Inflammatory macrophage (primary cell): ENCODE measurements around the gene FAM111B.
"Not testable (repeated sequence)": the region's sequence is repeated elsewhere in the genome, so short reads cannot be mapped to it uniquely, and the experiment has no call there.

Source experiments
- DNase-seq, 2 donors: peaks; one replicate each; pipeline ENCODE4 v3.0.0-alpha.2; 2020 to 2022

FAM111B gene

DNA sequence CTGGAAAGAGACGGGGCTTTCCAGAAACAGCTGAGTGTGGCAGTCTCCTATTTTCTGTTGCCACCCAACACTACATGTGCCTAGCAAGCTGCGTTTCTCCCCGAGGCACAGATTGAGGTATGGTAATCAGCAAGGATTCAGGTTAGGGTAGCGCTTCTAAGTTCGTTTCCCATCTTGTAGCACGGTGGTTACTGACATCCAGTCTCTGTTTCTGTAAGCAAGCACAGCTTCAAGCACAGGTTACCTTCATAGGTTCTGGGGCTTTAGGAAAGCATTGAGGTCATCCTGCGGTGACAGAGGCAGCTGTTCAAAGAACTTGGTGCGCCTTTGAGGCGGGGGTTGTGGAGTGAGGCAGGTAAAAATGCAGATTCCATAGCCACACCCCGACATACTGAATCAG lies 684 bp downstream of the FAM111B start:
- DNase-seq = not testable (repeated sequence)

DNA sequence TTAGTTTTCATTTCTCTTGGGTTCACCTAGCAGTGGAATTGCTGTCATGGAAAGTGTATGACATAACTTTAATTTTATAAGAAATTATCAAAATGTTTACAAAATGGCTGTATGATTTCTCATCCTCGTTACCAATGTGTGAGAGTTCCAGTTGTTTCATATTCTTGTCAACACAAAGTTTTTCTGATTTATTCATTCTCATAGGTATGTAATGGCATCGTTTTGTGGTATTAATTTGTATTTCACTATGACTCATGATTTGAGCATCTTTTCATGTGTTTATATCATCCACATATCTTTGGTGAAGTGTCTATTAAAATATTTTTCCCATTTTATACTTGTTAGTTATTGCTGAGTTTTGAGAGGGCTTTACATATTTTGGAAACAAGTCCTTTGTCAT lies 5.5 kb downstream of the FAM111B start:
- no peak for DNase-seq

DNA sequence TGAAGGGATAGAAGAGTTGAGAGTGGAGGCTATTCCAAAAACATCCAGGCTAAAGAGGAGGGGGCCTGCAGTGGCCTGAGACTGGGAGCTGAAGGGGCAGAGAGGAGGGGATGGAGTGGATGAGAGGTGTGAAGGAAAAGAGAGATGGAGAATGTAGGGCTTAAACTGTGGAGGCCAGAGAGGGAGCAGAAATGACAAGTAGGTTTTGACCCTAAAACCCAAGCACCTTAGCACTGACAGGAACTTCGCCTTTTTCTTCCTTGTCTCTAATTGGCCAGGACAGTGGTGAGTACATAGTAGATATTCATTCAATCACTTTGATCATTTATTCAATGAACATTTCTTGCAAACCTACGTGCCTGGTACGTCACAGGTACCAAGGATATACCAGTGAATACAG lies 7.3 kb downstream of the FAM111B start:
- DNase-seq = no peak

DNA sequence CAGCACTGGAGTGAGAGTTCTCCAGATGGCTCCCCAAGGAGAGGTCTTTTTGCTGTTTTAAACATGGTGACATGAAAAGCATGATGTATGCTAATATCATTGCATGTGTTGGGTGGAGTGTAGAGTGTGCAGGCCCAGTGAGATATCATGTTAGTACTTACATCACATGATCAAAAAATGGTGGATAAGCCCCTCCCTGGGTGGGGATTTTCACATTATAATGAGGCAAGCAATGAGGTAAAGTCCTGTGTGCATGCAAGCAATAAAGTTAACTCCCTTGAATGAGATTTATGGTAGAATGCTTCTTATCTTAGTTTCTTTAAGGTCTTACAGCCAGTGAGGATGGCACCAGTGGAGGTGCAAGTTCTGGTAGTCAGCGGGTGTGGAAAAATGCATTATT lies 8.5 kb downstream of the FAM111B start:
- DNase-seq = no peak

DNA sequence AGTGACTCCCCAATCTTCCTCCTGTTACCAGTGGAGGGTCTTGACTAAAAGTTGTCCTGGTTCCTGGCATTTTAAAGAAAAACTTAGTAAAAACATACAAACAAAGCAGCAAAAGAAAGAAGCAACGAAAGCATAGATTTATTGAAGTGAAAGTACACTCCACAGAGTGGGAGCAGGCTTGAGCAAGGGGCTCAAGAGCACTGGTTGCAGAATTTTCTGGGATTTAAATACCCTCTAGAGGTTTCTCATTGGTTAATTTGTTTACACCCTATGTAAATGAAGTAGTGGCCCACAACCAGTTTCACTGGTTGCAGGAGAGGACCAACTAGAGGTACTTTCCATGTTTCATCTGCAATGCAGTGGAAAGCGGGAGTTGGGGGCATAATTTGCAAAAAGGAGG lies 10.7 kb downstream of the FAM111B start:
- DNase-seq = no peak

DNA sequence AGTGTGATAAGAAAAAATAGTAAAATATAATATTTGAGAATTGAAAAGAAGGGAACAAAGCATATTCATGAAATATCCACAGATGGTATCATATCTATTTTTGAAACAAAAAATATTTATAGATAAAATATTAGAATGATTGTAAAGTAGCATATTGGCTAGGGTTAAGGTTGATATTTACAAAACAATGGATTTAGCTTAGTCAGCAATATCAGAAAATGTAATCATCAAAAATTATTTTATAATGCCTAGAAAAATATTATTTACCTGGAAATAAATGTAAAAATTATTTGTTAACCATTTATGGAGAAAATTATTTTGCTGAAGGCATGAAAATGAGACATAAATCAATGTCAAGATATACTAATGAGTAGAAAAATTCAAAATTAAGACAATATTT lies 12.8 kb downstream of the FAM111B start:
- DNase-seq = no peak

DNA sequence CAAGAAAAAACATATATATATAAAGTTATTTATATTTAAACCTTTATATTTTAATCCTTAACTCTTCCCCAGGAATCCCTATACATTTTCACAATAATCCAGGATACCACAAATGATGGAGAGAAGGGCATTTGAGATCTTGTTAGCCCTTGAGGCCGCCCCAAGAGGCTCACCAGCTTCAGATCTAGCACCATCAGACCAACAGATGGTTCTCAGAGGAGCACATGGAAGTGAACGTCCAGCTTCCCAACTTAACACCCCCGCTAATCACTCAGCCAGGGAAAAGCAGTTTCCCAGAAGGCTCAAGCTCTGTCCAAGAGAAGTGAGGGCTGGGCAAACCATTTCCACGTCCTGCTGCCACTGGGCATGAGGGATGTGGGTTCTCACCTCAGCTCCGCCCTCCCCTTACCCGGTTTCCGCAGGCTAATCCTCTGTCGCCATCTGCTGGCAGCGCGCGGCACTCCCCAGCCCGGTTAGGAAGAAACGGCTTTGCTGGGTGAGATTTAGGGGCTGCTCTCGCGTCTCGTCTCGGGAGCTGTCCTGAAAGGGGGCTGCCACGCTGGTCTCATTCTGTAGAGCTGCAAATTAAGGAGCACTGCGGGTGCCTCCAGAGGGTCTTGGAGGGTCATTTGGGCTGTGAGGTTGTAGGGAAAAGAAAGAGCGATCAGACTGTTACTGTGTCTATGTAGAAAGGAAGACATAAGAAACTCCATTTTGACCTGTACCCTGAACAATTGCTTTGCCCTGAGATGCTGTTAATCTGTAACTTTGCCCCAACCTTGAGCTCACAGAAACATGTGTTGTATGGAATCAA lies 28.8 kb downstream of the FAM111B start:
- DNase-seq = peak; percentile 71 to 75

DNA sequence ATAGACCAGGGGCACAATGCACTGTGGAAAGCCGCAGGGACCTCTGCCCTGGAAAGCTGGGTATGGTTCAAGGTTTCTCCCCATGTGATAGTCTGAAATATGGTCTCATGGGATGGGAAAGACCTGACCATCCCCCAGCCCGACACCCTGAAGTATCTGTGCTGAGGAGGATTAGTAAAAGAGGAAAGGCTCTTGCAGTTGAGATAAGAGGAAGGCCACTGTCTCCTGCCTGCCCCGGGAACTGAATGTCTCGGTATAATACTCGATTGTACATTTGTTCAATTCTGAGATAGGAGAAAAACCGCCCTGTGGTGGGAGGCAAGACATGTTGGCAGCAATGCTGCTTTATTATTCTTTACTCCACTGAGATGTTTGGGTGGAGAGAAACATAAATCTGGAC lies 29.5 kb downstream of the FAM111B start:
- not testable (repeated sequence) for DNase-seq

DNA sequence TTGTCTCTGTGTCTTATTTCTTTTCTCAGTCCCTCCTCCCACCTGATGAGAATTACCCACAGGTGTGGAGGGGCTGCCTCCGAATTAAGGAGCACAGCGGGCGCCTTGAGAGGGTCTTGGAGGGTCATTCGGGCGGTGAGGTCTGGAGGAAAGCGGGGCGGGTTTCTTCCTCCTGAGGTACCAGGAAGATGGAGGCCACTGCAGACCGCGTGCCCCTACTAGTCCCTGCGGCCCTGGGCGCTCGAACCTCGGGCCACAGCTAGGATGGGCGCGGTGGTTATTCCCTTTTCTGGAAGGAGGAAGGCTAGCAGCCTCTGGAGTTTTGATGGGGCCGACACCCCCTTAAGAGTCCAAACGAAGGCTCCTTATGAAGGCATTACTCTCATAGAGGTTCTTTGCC lies 30.2 kb downstream of the FAM111B start:
- no peak for DNase-seq

DNA sequence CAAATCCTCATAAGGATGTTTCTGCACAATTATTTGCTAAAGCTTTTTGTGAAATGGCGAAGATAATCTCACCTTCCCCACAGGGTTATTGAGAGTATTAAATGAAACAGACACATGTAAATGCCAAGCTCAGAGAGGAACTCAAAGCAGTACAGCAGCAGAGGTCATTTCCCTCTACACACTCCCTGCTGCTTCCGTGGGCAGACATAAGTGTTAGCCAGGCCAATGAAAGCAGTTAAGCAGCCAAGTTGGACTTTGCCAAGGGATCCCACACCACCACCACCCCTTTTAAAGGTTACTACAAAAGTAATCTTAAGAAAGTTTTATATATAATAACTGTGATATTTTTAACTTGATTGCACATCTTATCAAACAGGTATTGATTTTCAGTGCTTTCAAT lies 31.6 kb downstream of the FAM111B start:
- peak in 1 of 2 donors; percentile 13 for DNase-seq

DNA sequence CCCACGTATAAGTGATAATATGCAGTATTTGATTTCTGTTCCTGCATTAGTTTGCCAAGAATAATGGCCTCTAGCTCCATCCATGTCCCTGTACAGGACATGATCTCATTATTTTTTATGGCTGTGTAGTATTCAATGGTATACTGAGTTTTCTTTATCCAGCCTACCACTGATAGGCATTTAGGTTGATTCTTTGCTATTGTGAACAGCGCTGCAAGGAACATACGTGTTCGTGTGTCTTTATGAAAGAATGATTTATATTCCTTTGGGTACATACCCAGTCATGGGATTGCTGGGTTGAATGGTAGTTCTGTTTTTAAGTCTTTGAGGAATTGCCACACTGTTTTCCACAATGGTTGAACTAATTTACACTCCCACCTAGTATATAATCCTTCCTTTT lies 34.2 kb downstream of the FAM111B start:
- DNase-seq = no peak

DNA sequence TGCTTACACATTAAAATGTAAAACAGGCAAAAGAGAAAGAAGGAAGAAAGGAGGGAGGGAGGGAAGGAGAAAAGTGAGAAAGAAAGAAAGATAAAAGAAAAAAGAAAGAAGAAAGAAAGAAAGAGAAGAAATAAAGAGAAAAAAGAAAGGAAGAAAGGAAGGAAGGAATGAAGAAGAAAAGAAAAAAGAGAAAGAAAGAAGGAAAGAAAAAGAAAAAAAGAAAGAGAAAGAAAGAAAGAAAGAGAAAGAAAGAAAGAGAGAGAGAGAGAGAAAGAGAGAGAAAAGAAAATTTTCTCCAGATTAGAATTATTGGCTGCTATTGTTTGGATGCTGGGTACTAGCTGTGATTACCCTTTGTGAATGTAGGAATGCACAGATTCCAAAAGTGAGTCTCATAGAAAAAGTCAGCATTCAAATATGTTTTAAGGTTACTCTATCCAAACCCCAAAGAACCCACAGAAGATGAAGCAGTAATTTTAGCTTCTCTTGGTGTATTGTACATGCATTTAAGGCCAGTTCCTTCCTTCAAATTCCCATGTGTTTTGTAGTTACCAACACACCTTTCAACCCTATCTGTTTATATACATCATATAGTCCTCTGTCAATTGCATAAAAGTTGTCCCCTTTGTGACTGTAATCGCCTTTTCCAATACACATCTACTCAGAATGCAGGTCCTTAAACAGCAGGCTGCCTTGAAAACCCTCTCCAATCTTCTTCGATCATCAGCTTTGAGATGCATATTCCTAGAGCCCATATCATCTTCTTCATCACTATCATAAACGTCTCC lies 34.8 kb downstream of the FAM111B start:
- no peak for DNase-seq

DNA sequence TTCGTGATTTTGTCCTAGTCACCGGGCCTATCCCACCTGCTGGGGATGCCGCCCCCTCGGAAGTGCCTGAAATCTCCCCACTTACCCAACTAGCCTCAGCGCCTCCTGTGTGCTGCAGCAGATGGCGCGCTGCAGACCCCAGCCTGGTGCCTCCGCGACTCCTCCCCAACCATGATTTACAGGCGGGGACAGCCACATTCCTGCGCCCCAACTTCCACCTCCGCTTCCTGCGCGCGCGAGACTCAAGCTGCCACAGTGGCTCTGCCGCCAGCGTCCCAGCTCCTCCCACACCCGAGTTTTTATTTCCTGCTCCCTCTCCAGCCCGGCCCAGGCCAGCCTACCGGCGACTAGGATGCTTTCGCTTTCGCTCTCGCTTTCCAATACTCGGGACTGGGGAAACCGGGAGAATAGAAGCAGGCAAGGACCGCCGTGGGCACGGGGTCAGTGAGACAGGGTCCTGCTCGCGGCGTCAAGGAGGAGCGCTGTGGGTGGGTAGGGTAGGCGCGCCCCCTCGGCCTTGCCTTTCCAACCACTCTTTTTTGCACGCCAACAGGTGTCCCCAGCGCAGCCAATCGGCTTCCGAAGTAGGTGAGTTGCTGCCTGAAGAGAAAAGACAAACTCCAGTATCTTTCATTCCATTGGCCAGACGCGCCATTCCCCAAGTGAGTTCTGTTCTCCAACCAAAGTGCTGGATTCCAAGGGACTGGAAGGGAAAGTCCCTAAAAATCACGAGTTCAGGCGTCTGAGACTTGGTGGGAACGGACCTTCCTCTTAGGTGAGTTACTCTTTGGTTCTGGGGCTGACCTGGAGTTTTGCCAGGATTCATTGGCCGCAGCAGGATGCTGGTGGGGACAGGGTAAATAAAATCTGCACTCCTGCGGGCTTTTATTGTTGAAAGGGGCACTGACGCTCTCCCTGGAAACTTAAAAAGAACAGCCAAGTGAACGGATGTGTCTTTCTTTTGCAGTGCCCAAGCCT lies 35.8 kb downstream of the FAM111B start, which contains the start of gene FAM111A:
Gene FAM111A, plus strand, starts transcription at position 327 of the 978 bp plus-strand sequence. CDS start 6,017 bp downstream, outside the sequence.
- DNase-seq = peak; percentile 90 to 91

DNA sequence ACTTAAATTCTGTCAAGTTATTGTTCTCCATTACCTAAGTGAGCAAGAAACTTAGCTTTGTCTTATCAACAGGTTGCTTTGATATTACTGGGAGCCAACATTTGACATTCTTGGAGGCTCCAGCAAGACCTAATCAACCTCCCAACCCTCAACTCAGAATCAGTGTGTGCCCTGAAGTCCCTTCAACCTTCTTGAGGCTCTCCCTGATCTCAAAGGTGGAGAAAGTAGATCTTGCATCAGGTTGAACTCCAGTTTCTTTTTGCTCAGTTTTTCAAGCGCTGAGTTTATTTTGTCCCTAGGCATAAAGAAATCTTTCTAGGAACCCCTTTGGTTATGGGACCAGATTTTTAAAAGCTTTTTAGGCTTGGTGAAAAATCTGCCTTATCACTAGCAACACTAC lies 37.1 kb downstream of the FAM111B start:
- no peak for DNase-seq

DNA sequence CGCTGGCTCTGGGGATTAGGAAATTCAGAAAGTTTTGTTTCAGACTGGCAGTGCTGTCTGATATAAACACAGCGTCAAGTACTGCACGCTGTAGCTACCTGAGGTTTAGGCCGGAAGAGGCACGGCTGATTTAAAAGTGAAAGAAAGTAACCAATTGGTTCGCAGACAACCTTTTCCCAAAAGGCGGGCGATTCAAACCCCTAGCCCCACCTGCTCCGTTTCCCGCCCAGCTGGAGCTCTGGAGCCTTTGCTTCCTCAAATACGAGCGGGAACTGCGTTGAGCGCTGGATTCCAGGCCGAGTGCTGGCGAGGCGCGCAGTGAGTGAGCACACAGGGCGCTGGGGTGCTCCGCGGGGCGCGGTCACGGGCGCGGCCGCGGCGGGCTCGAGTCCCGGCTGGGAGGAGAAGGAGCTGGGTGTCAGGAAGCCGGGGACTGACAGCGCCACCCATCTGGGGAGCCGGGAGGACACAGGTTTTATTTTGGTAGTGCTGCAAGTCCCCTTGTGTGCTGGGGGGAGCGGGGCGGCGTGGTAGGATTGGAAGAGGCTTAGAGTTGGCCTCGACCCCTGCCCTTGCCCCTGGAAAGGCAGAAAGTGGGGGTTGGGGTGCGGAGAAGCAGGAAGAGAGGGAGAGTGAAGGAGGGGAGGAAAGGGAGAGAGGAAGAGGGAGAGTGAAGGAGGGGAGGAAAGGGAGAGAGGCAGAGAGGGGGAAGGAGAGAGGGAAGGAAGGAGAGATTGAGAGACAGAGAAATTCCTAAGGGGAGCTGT lies 37.7 kb downstream of the FAM111B start:
- peak; percentile 86 to 88 for DNase-seq

DNA sequence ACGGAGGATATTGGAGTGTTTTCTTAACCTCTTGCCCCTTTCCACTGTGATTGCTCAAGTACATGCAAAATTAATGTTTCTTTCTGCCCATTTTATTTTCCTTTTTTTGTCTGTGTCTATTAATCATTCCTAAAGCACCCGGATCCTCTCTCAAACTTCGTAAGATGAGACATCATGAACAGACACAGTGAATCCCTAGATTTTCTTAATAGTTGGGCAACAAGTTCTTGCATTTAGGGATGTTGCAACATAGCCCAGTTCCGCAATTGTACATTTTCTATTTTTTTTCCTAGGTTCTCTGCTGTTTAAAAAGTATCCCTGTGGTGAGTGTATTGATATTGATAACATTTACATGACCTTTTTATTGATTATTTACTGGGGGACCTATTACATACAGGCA lies 38.5 kb downstream of the FAM111B start:
- DNase-seq = peak; percentile 78 to 92

DNA sequence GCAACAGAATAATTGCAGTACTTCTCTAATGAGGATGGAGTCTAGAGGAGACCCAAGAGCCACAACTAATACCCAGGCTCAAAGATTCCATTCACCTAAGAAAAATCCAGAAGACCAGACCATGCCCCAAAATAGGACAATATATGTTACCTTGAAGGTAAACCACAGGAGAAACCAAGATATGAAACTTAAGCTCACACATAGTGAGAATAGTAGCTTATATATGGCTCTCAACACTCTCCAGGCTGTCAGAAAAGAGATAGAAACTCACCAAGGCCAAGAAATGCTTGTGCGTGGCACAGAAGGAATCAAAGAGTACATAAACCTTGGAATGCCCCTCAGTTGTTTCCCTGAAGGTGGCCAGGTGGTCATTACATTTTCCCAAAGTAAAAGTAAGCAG lies 44.7 kb downstream of the FAM111B start:
- no peak for DNase-seq

DNA sequence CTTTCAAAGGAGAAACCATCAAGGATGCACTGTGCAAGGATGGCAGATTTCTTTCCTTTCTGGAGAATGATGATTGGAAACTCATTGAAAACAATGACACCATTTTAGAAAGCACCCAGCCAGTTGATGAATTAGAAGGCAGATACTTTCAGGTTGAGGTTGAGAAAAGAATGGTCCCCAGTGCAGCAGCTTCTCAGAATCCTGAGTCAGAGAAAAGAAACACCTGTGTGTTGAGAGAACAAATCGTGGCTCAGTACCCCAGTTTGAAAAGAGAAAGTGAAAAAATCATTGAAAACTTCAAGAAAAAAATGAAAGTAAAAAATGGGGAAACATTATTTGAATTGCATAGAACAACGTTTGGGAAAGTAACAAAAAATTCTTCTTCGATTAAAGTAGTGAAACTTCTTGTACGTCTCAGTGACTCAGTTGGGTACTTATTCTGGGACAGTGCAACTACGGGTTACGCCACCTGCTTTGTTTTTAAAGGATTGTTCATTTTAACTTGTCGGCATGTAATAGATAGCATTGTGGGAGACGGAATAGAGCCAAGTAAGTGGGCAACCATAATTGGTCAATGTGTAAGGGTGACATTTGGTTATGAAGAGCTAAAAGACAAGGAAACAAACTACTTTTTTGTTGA lies 45.4 kb downstream of the FAM111B start:
- no peak for DNase-seq

DNA sequence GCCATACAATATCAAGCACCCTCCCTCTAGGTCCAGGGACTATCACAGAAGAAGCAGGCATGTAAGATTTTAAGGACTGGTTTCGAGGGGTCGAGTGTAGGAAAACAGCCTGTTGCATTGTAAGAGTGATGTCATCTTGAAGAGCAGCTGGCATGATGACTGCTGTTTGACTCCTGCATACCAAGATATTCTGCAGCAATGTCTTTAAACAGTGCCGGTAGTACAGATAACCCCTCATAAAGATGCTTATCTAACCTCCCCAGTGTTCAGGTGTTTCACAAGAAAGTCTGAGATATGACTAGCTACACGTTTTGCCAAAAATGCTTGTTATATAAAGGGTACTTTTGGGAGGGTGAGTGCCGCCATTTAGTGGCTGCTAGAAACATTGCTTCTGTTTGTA lies 47.6 kb downstream of the FAM111B start:
- no peak for DNase-seq

DNA sequence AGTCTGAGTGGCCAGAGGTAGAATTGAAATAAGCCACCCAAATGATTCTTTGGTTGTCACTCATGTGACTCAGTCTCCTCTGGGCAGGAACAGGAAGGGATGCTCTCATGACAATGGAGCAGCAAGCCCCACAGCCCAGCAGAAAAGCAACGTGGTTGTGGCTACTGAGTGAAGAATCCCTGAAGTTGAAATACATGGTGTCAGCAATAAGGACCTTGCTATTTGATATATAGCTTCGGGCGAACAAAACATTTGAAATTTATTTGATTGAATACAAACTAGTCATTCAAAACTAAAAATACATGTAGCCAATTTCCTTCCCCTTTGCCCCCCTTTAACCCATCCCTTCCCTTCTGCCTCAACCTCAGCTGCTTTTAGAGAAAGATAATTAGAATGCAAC lies 50.4 kb downstream of the FAM111B start:
- no peak for DNase-seq
